ENCODE measurements around the gene MORF4L1. TPM values are rescaled to one million over a fixed set of nuclear protein-coding genes. Genes with fewer than 3 reads are reported as not detected.
"Not testable (repeated sequence)": the region's sequence is repeated elsewhere in the genome, so short reads cannot be mapped to it uniquely, and the experiment has no call there.

The MORF4L1 gene
- total RNA-seq, 4 donors from 2014 or later, result 149 to 330 (median 235) TPM

DNA sequence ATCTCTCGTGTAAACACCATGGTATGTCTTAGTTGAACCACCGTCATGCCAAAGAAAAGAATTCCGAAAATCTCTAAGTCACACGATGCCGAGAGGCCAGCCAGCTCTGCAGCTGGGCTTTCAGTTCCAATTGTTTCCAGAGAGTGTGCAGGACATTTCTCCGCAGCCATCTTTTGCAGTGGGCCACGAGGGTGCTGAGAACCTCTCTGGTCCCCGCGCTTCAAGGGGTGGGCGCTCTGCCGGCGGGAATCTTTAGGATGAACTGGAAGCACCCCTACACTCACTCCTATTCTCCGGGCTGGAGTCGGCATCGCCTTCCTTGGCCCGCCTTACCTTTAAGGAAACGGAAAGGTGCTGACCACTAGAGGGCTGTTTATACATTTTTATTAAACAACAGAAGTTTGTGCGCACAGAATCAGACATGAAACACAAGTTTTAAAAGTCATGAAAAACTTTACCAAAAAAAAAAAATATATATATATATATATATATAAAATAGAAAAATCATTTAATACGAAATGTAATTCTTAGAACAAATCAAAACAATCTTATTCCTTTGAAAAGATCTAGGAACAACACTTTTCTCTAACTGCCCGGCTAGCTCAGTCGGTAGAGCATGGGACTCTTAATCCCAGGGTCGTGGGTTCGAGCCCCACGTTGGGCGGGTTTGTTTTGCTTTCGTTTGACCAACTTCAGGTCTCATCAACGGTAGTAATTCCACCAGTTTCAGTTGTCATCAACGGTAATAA, 12.5 kb upstream of the MORF4L1 start:
- in situ Hi-C loops (cut with MboI; ENCODE audit: low pct_ligation_motif_present in 1 of 4, low pct_unique_long_range_greater_than_20kb in 1 of 4, low sequenced_read_pairs in 3 of 4) (no loop called here), intact Hi-C loops (cut with DNase I; ENCODE audit: low total_unique reads) (no loop called here)
- TF ChIP-seq, protein P1, sequence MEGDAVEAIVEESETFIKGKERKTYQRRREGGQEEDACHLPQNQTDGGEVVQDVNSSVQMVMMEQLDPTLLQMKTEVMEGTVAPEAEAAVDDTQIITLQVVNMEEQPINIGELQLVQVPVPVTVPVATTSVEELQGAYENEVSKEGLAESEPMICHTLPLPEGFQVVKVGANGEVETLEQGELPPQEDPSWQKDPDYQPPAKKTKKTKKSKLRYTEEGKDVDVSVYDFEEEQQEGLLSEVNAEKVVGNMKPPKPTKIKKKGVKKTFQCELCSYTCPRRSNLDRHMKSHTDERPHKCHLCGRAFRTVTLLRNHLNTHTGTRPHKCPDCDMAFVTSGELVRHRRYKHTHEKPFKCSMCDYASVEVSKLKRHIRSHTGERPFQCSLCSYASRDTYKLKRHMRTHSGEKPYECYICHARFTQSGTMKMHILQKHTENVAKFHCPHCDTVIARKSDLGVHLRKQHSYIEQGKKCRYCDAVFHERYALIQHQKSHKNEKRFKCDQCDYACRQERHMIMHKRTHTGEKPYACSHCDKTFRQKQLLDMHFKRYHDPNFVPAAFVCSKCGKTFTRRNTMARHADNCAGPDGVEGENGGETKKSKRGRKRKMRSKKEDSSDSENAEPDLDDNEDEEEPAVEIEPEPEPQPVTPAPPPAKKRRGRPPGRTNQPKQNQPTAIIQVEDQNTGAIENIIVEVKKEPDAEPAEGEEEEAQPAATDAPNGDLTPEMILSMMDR (IDR thresholded peaks at IDR 0.05), result peak; percentile 51 to 69 (median 62)
- no peak for TF ChIP-seq POLR2AphosphoS5 (IDR thresholded peaks at IDR 0.05)
- peaks cover 0 to 8% (median 3%) of the 10 kb centered on the region in 4 donors for H3K4me1 ChIP-seq
- peak overlapping the region in 3 of 4 donors; percentile 46 to 67 (median 47) for H3K4me3 ChIP-seq
- DNase-seq, result peak; percentile 77
- H3K27ac ChIP-seq, result peak overlapping the region; percentile 59 to 77 (median 70)
- no peaks in the 10 kb centered on the region for H3K36me3 ChIP-seq
- no peaks in the 10 kb centered on the region for H3K27me3 ChIP-seq
- no peaks in the 10 kb centered on the region for H3K9me3 ChIP-seq
- 1 to 2% methylated on average over 20 to 28 of the region's 28 CpGs for WGBS, 2 donors (ENCODE audit: low coverage in 1 of 2)

DNA sequence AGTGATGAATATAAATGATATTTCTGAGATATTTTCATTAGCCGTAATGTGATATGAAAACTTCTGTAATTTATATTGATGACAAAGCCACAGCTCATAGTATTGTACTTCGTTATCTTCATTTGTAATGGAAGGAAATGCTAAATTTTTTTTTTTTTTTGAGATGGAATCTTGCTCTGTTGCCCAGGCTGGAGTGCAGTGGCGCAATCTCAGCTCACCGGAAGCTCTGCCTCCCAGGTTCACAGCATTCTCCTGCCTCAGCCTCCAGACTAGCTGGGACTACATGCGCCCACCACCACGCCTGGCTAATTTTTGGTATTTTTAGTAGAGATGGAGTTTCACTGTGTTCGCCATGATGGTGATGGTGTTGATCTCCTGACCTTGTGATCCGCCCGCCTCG, 7.1 kb upstream of the MORF4L1 start:
- H3K36me3 ChIP-seq; H3K4me1 ChIP-seq; H3K9me3 ChIP-seq; DNase-seq; intact Hi-C loops (cut with DNase I; ENCODE audit: low total_unique reads); H3K27me3 ChIP-seq; H3K4me3 ChIP-seq; in situ Hi-C loops (cut with MboI; ENCODE audit: low pct_ligation_motif_present in 1 of 4, low pct_unique_long_range_greater_than_20kb in 1 of 4, low sequenced_read_pairs in 3 of 4); H3K27ac ChIP-seq: not testable (repeated sequence)
- WGBS, 2 donors (ENCODE audit: low coverage in 1 of 2), result 91 to 96% methylated on average over 9 to 10 of the region's 10 CpGs

DNA sequence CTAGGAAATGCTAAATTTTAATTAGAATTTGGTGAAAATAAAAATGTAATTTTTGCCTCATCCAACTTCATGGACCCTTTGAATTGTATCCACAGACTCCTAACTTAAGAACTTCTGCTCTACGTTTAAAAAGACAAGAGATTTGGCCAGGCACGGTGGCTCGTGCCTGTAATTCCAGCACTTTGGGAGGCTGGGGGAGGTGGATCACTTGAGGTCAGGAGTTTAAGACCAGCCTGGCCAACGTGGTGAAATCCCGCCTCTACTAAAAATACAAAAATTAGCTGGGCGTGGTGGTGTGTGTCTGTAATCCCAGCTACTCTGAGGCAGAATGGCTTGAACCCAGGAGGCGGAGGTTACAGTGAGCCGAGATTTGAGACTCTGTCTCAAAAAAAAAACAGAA, 6.7 kb upstream of the MORF4L1 start:
- 73 to 86% methylated on average over 1 to 8 of the region's 8 CpGs for WGBS, 2 donors (ENCODE audit: low coverage in 1 of 2)
- H3K27me3 ChIP-seq; H3K9me3 ChIP-seq; H3K4me1 ChIP-seq; in situ Hi-C loops (cut with MboI; ENCODE audit: low pct_ligation_motif_present in 1 of 4, low pct_unique_long_range_greater_than_20kb in 1 of 4, low sequenced_read_pairs in 3 of 4); H3K4me3 ChIP-seq; intact Hi-C loops (cut with DNase I; ENCODE audit: low total_unique reads); DNase-seq; H3K36me3 ChIP-seq; H3K27ac ChIP-seq: not testable (repeated sequence)

DNA sequence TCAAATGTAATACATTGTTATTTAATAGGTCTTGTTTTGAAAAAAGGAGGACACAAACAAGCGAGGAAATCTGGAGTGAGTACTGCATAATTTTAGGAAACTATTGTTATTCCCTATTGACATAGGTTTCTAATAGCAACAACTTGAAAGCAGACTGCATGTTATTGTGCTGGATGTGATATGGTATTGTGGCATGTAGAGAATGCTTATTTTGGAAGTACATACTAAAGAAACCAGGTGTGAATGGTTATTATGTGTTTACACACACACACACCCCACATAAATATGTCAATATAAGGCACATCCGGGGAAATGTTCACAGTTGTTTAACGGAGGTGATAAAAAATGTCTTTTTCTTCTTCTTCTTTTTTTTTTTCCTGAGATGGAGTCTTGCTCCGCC, 5.9 kb upstream of the MORF4L1 start:
- H3K27me3 ChIP-seq, result no peaks in the 10 kb centered on the region
- no peak for DNase-seq

DNA sequence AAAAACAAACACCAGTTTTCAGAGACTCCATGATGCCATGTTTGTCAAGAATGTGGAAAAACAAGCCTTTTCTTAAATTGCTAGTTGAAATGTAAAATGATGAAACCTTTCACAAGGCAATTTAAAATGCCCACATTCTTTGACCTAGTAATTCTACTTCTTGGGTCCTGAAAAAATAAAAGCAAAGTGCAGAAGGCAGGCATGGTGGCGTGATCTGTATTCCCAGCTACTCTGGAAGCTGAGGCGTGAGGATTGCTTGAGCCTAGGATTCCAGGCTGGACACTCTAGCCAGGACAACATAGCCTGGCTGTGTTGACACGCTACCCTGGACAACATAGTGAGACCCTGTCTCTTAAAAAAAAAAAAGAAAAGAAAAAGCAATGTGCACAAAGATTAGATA, 4.3 kb upstream of the MORF4L1 start:
- H3K4me3 ChIP-seq, result no peak overlapping the region
- H3K36me3 ChIP-seq, result no peaks in the 10 kb centered on the region
- no peak overlapping the region for H3K27ac ChIP-seq
- H3K9me3 ChIP-seq, result no peaks in the 10 kb centered on the region
- H3K27me3 ChIP-seq, result no peaks in the 10 kb centered on the region
- in situ Hi-C loops (cut with MboI; ENCODE audit: low pct_ligation_motif_present in 1 of 4, low pct_unique_long_range_greater_than_20kb in 1 of 4, low sequenced_read_pairs in 3 of 4) (no loop called here), intact Hi-C loops (cut with DNase I; ENCODE audit: low total_unique reads) (no loop called here)
- no peak for DNase-seq
- TF ChIP-seq EP300 (IDR thresholded peaks at IDR 0.05; ENCODE audit: low read depth) (no peak), POLR2AphosphoS5 (IDR thresholded peaks at IDR 0.05) (no peak), POLR2A (IDR thresholded peaks at IDR 0.05) (no peak)
- TF ChIP-seq, protein P1 (IDR thresholded peaks at IDR 0.05), result no peak
- WGBS, 2 donors (ENCODE audit: low coverage in 1 of 2), result 90 to 91% methylated on average over 2 to 3 of the region's 3 CpGs
- peaks cover 0 to 12% (median 3%) of the 10 kb centered on the region in 4 donors for H3K4me1 ChIP-seq

More for the DNA sequence above, 5.9 kb upstream of the MORF4L1 start:
- Histone ChIP-seq H3K4me1 (peaks cover 0 to 7% (median 0%) of the 10 kb centered on the region in 4 donors), H3K4me3 (no peak overlapping the region), H3K27ac (no peak overlapping the region), H3K36me3 (no peaks in the 10 kb centered on the region), H3K9me3 (no peaks in the 10 kb centered on the region)
- TF ChIP-seq POLR2AphosphoS5 (IDR thresholded peaks at IDR 0.05) (no peak), EP300 (IDR thresholded peaks at IDR 0.05; ENCODE audit: low read depth) (no peak), POLR2A (IDR thresholded peaks at IDR 0.05) (no peak)
- intact Hi-C loops (cut with DNase I; ENCODE audit: low total_unique reads), result no loop called here
- WGBS, 2 donors (ENCODE audit: low coverage in 1 of 2), result 43 to 53% methylated on average over 4 of the region's 4 CpGs
- in situ Hi-C loops (cut with MboI; ENCODE audit: low pct_ligation_motif_present in 1 of 4, low pct_unique_long_range_greater_than_20kb in 1 of 4, low sequenced_read_pairs in 3 of 4), result no loop called here

DNA sequence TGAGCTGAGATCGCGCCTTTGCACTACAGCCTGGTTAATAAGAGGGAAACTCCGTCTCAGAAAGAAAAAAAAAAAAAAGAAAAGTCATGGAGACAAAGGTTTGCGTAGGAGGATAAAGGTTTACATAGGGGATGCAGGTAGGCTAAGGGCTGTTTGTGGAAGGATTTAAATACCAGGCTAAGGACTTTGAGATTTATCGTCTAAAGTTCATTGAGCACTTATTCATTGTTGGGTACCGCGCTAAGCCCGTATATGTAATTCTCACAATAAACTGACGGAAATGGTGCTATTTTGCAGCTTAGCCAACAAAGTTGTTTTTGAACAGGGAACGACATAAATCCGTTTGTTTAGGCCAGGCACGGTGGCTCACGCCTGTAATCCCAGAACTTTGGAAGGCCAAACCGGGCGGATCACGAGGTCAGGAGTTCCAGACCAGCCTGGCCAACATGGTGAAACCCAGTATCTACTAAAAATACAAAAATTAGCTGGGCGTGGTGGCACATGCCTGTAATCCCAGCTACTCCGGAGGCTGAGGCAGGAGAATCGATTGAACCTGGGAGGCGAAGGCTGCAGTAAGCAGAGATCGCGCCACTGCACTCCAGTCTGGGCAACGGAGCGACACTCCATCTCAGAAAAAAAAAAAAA, 1.1 kb upstream of the MORF4L1 start:
- peak overlapping the region in 2 of 4 donors; percentile 98 to 100 for H3K27ac ChIP-seq
- 81 to 86% methylated on average over 21 to 24 of the region's 24 CpGs for WGBS, 2 donors (ENCODE audit: low coverage in 1 of 2)
- DNase-seq; H3K9me3 ChIP-seq; intact Hi-C loops (cut with DNase I; ENCODE audit: low total_unique reads); H3K36me3 ChIP-seq; H3K4me3 ChIP-seq; H3K27me3 ChIP-seq; in situ Hi-C loops (cut with MboI; ENCODE audit: low pct_ligation_motif_present in 1 of 4, low pct_unique_long_range_greater_than_20kb in 1 of 4, low sequenced_read_pairs in 3 of 4): not testable (repeated sequence)
- peaks cover 0 to 31% (median 22%) of the 10 kb centered on the region in 4 donors for H3K4me1 ChIP-seq
